Kidney (tissue), 14 donors: ENCODE measurements around the gene VAMP7. TPM values are rescaled to one million over a fixed set of nuclear protein-coding genes. Genes with fewer than 3 reads are reported as not detected.

ENCODE experiments used
- DNase-seq, 5 donors: peaks; one replicate each; pipeline ENCODE4 v3.0.0-alpha.2; 2013 to 2020
- FAIRE-seq: peaks from 2 replicates; lab custom pipeline; 2012; peaks lifted over from hg19 to GRCh38; lab: Jason Lieb, UNC
- H3K27ac ChIP-seq, 2 donors: one replicate each; pipeline ENCODE4 v1.7.0; 2013; ENCODE audit warnings: low read depth in 2 of 2, low read length in 2 of 2, inconsistent platforms in 1 of 2
- H3K27me3 ChIP-seq: one replicate; pipeline ENCODE4 v1.7.1; 2013; ENCODE audit warnings: low read length, inconsistent platforms; ENCODE audit not compliant: control insufficient read depth, insufficient read depth
- H3K36me3 ChIP-seq, 3 donors: one replicate each; pipeline versions ENCODE4 v1.7.0 to v1.7.1; 2013; ENCODE audit warnings: low read length in 3 of 3, control low read depth in 1 of 3, inconsistent platforms in 1 of 3; ENCODE audit not compliant: insufficient read depth in 3 of 3, control insufficient read depth in 2 of 3
- H3K4me1 ChIP-seq, 3 donors: one replicate each; pipeline versions ENCODE4 v1.7.0 to v1.7.1; 2013; ENCODE audit warnings: low read length in 3 of 3, inconsistent platforms in 1 of 3, low read depth in 1 of 3; ENCODE audit not compliant: control insufficient read depth in 2 of 3, insufficient read depth in 2 of 3
- H3K4me3 ChIP-seq, 3 donors: one replicate each; pipeline versions ENCODE4 v1.7.0 to v1.8.1; 2013; ENCODE audit warnings: low read length in 3 of 3, control low read depth in 1 of 3, inconsistent platforms in 1 of 3
- H3K9ac ChIP-seq, 3 donors: one replicate each; pipeline versions ENCODE4 v1.7.0 to v1.7.1; 2013; ENCODE audit warnings: low read length in 3 of 3, control low read depth in 1 of 3, inconsistent platforms in 1 of 3
- H3K9me3 ChIP-seq, 3 donors: one replicate each; pipeline versions ENCODE4 v1.7.0 to v1.7.1; 2013; ENCODE audit warnings: low read length in 3 of 3, control low read depth in 1 of 3, inconsistent platforms in 1 of 3; ENCODE audit not compliant: control insufficient read depth in 2 of 3, insufficient read depth in 1 of 3
- CTCF ChIP-seq: IDR thresholded peaks from 3 replicates; pipeline ENCODE4 v1.5.1; 2012; ENCODE audit warnings: mild to moderate bottlenecking, moderate library complexity, borderline replicate concordance; ENCODE audit not compliant: insufficient read depth; ENCODE audit errors: extremely low read depth
- intact Hi-C: fragments of 100-400 bp; cut with DNase I; formaldehyde crosslinking; loops from one replicate; pipeline ENCODE4 v1.11.1; 2022
- polyA plus RNA-seq: library from polyadenylated mRNA; stranded (reverse); fragments of 350-450 nt; fragmentation: Illumina TruSeq; extraction: RNeasy Lipid Tissue Mini Kit (QIAGEN cat#74804); gene quantifications from one replicate; pipeline ENCODE4 v1.2.3, GENCODE V29; 2014; ENCODE audit warnings: low read depth, low replicate concordance; ENCODE audit not compliant: insufficient read depth
- total RNA-seq: library from RNA; stranded (reverse); fragmentation: NEBNext Ultra II Directional; extraction: Animal tissue kit (Norgen Biotek cat#: 25700); gene quantifications from one replicate; pipeline ENCODE4 v1.2.1, GENCODE V29; 2021
- donor health status: control.
- donor health status: control.
- donor health status: control.
- donor health status: control.
- donor health status: control.
- donor health status: DM: yes; HTN: yes; CAD: no.
- donor health status: Normal renal cell carcinoma (clear cell type).

The VAMP7 gene
- total and polyA plus RNA-seq, 2 donors from 2014 or later = 32.5 to 40.4 TPM

GRCh38 chrX:155956649-155957048 is 75.5 kb downstream of the VAMP7 start:
- FAIRE-seq (no peak), DNase-seq (peak in 2 of 5 donors; percentile 4 to 44)
- H3K9ac ChIP-seq = no peak overlapping the region
- intact Hi-C loops = no loop called here
- H3K27ac ChIP-seq = no peak overlapping the region
- H3K4me3 ChIP-seq = no peak overlapping the region
- H3K4me1 ChIP-seq = no peaks in the 10 kb centered on the region
- H3K27me3 ChIP-seq = no peaks in the 10 kb centered on the region
- peaks cover 0 to 2% (median 0%) of the 10 kb centered on the region in 3 donors for H3K9me3 ChIP-seq
- no peaks in the 10 kb centered on the region for H3K36me3 ChIP-seq
- TF ChIP-seq CTCF = no peak

- FAIRE-seq (no peak), DNase-seq (no peak)
- no peak for TF ChIP-seq CTCF
- Histone ChIP-seq H3K27me3 (no peaks in the 10 kb centered on the region), H3K27ac (no peak overlapping the region), H3K4me3 (no peak overlapping the region), H3K9me3 (peaks cover 0 to 2% (median 0%) of the 10 kb centered on the region in 3 donors), H3K36me3 (no peaks in the 10 kb centered on the region), H3K9ac (no peak overlapping the region), H3K4me1 (no peaks in the 10 kb centered on the region)
- intact Hi-C loops = no loop called here
Observed at GRCh38 chrX:155957843-155958242, 76.7 kb downstream of the VAMP7 start.

- DNase-seq (no peak), FAIRE-seq (no peak)
- Histone ChIP-seq H3K36me3 (no peaks in the 10 kb centered on the region), H3K4me3 (no peak overlapping the region), H3K27ac (no peak overlapping the region), H3K4me1 (no peaks in the 10 kb centered on the region), H3K27me3 (no peaks in the 10 kb centered on the region), H3K9me3 (peaks cover 0 to 4% (median 2%) of the 10 kb centered on the region in 3 donors), H3K9ac (no peak overlapping the region)
- intact Hi-C loops = no loop called here
- TF ChIP-seq CTCF = no peak
Observed at GRCh38 chrX:155959018-155959587, 78.0 kb downstream of the VAMP7 start.

GRCh38 chrX:155962906-155963305 is 81.8 kb downstream of the VAMP7 start:
- TF ChIP-seq CTCF = no peak
- no peak for DNase-seq
- H3K36me3 ChIP-seq = no peaks in the 10 kb centered on the region
- no peaks in the 10 kb centered on the region for H3K27me3 ChIP-seq
- no peak overlapping the region for H3K4me3 ChIP-seq
- no peak for FAIRE-seq
- intact Hi-C loops = no loop called here
- peaks cover 0 to 4% (median 0%) of the 10 kb centered on the region in 3 donors for H3K9me3 ChIP-seq
- H3K27ac ChIP-seq = no peak overlapping the region
- H3K9ac ChIP-seq = no peak overlapping the region
- H3K4me1 ChIP-seq = no peaks in the 10 kb centered on the region
